ENCODE measurements around the gene SNRPB.
A peak's percentile ranks its signal among the peaks of the same experiment; 100 is the strongest.

Gene SNRPB

DNA sequence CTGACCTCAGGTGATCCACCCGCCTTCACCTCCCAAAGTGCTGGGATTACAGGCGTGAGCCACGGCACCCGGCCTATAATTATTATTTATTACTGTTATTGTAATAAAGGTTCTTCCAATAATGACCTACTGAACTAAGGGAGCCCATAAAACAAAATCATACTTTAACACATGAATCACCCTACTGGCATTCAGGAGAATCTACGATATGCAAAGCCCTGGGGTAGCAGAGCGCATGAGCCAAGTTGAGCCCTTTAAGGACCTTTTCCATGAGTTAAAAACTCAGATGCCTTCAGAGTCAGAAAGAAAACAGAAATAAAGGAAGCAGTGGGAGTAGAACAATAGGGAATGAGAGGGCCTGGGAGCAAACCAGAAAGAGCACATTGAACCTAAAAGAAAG, 41.5 kb downstream of the SNRPB start:
- DNase-seq (ENCODE audit: low read depth): peak; percentile 41

DNA sequence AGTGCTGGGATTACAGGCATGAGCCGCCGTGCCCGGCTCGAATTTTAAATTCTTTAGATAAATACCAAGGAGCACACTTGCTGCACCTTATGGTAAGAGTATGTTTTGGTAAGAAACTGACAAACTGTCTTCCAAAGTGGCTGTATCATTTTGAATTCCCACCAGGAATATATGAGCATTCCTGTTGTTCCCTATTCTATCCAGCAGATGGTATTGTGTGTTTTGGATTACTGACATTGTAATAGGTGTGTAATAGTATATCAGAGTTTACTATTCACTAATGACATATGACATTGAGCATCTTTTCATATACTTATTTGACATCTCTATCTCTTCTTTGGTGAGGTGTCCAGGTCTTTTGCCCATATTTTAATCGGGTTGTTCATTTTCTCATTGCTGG, 49.3 kb downstream of the SNRPB start:
- DNase-seq (ENCODE audit: low read depth): peak; percentile 7

DNA sequence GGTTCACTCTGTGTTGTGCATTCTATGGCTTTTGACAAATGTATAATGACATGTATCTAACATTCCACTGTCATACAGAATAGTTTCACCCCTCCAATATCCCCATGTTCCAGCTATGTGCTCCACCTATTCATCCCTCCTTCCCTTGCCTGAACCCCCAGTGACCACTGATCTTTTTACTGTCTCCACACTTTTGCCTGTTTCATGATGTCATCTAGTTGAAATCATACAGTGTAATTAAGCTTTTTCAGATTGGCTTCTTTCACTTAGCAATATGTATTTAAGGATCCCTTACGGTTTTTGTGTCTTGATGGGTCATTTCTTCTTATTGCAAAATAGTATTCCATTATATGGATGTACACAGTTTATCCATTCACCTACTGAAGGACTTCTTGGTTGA, 50.1 kb downstream of the SNRPB start:
- no peak for DNase-seq (ENCODE audit: low read depth)

DNA sequence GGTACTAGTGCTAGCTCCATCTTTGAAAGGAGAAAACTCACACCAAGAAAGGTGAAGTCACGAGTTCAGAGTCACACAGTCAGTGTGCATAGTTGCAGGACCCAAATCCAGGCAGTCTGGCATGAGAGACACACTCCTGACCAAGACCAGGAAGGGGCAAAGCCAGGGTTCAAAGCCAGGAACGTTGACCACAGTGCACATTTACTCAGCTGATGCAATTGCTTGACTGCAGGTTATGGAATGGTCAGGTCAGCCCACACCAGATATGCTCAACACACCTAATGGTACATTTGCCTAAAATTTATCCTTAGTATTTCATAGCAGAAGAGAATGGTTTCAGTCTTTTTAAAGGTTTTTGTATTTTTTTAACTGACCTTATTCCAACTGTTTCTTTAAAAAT, 52.2 kb downstream of the SNRPB start:
- no peak for DNase-seq (ENCODE audit: low read depth)

DNA sequence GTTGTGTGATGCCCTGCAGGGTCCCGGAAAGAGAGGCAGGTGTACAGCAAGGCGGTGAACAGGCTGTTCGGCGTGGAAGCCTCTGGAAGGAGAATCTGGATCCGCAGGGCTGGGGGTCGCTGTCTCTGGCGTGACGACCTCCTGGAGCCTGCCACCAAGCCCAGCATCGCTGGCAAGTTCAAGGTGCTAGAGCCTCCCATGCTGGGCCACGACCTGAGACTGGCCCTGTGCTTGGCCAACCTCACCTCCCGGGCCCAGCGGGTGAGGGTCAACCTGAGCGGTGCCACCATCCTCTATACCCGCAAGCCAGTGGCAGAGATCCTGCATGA, 53.4 kb downstream of the SNRPB start:
- no peak for DNase-seq (ENCODE audit: low read depth)

DNA sequence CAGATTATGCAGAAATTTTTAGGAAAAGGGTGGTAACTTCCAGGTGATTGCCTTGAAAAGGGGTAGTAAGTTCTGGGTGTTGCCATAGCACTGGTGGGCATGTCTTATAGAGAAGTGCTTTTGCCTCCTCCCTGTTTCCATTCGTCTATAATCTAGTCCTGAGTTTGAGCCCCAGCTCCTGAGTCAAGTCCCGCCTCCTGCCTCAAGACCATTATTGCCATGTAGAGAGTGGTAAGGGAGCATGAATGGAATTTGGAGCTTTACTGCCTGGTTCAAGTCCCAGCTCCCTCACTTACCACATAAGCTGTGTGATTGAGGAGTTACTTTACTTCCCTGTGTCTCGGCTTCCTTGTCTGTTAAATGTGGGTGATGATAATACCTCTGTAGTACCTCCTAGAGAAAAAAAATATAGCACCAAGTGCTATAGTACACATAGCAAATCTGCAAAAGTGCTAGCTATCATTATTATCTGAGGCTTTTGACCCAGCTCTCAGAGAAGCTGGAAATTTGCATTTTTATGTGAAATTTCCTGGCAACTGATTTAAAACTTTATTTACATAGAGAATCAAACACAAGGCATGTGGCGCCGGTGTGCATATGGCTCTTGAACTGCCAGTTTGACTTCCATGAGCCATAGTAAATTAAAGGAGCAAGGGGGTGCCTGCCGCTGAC, 53.9 kb downstream of the SNRPB start:
- no peak for DNase-seq (ENCODE audit: low read depth)

All from EH (cell line).